HG03521 (cell line): Measurements from ENCODE around the gene IL11RA.
A peak's percentile ranks its signal among the peaks of the same experiment; 100 is the strongest.

ENCODE experiments used
- ATAC-seq: cut with Tn5 transposase; IDR thresholded peaks from one replicate; pipeline ENCODE4 v1.9.1; 2021; ENCODE audit warnings: mild to moderate bottlenecking, moderate library complexity; ENCODE audit not compliant: unreplicated experiment

Gene IL11RA

GRCh38 chr9:34651876-34652601, at the start of gene IL11RA:
IL11RA (plus strand) TSS chr9:34652185; CDS start chr9:34655218, 3,033 bp downstream.
- ATAC-seq = no peak

- peak; percentile 54 for ATAC-seq
Measured at GRCh38 chr9:34603610-34604231, 48.3 kb upstream of the IL11RA start.

GRCh38 chr9:34606190-34606589, 45.8 kb upstream of the IL11RA start:
- no peak for ATAC-seq

GRCh38 chr9:34606905-34607304, 45.1 kb upstream of the IL11RA start:
- ATAC-seq = no peak

GRCh38 chr9:34607331-34607730, 44.7 kb upstream of the IL11RA start:
- no peak for ATAC-seq

GRCh38 chr9:34610434-34611206, 41.4 kb upstream of the IL11RA start:
- ATAC-seq = no peak

- no peak for ATAC-seq
Measured at GRCh38 chr9:34611251-34611810, 40.7 kb upstream of the IL11RA start.

- peak; percentile 88 for ATAC-seq
Measured at GRCh38 chr9:34611811-34612787, 39.9 kb upstream of the IL11RA start, which contains the start of gene RPP25L. RPP25L (minus strand) TSS chr9:34612097; CDS start chr9:34611296, 801 bp downstream.

- no peak for ATAC-seq
Measured at GRCh38 chr9:34612788-34613390, 39.1 kb upstream of the IL11RA start.

- no peak for ATAC-seq
Measured at GRCh38 chr9:34615132-34615531, 36.9 kb upstream of the IL11RA start.

GRCh38 chr9:34620061-34620994, 31.7 kb upstream of the IL11RA start, which contains the start of gene DCTN3:
DCTN3 (minus strand) TSS chr9:34620495; CDS start chr9:34620464, 31 bp downstream.
- ATAC-seq = peak; percentile 99

GRCh38 chr9:34623374-34624235, 28.4 kb upstream of the IL11RA start:
- ATAC-seq = no peak

GRCh38 chr9:34624475-34625185, 27.4 kb upstream of the IL11RA start:
- ATAC-seq = no peak

- no peak for ATAC-seq
Measured at GRCh38 chr9:34625186-34625486, 26.8 kb upstream of the IL11RA start.

- ATAC-seq = no peak
Measured at GRCh38 chr9:34627716-34628655, 24.0 kb upstream of the IL11RA start.
